ENCODE data around the gene LOXL4.

Gene LOXL4

GRCh38 chr10:98215373-98215772, 52.6 kb downstream of the LOXL4 start:
- no peak for TF ChIP-seq CTCF (IDR thresholded peaks at IDR 0.05)

GRCh38 chr10:98213740-98214139, 54.3 kb downstream of the LOXL4 start:
- TF ChIP-seq CTCF (IDR thresholded peaks at IDR 0.05): no peak

- TF ChIP-seq CTCF (IDR thresholded peaks at IDR 0.05): no peak
Measured at GRCh38 chr10:98212196-98212595, 55.8 kb downstream of the LOXL4 start.

- no peak for TF ChIP-seq CTCF (IDR thresholded peaks at IDR 0.05)
Measured at GRCh38 chr10:98209441-98209840, 58.6 kb downstream of the LOXL4 start.

GRCh38 chr10:98208925-98209324, 59.1 kb downstream of the LOXL4 start:
- no peak for TF ChIP-seq CTCF (IDR thresholded peaks at IDR 0.05)

GRCh38 chr10:98205351-98205750, 62.6 kb downstream of the LOXL4 start:
- TF ChIP-seq CTCF (IDR thresholded peaks at IDR 0.05): no peak

GRCh38 chr10:98202378-98202777, 65.6 kb downstream of the LOXL4 start:
- no peak for TF ChIP-seq CTCF (IDR thresholded peaks at IDR 0.05)

- no peak for TF ChIP-seq CTCF (IDR thresholded peaks at IDR 0.05)
Measured at GRCh38 chr10:98201760-98202159, 66.2 kb downstream of the LOXL4 start.

Measured in LNCAP (cell line).